Testis (tissue), 3 donors: ENCODE measurements around the gene PRKAB1. TPM values are rescaled to one million over a fixed set of nuclear protein-coding genes. Genes with fewer than 3 reads are reported as not detected.

Experiments used
- DNase-seq: peaks from one replicate; pipeline ENCODE4 v3.0.0-alpha.2; 2019
- H3K27ac ChIP-seq, 2 donors: fragments of 200-600 bp; sonication (generic); one replicate each; pipeline ENCODE4 v1.5.1; 2019
- H3K27me3 ChIP-seq: fragments of 200-600 bp; sonication (generic); one replicate; pipeline ENCODE4 v1.5.1; 2019
- H3K36me3 ChIP-seq: fragments of 200-600 bp; sonication (generic); one replicate; pipeline ENCODE4 v1.5.1; 2017; ENCODE audit warnings: low read depth; ENCODE audit errors: missing control alignments
- H3K4me1 ChIP-seq: fragments of 200-600 bp; sonication (generic); one replicate; pipeline ENCODE4 v1.5.1; 2019
- H3K4me3 ChIP-seq, 2 donors: fragments of 200-600 bp; sonication (generic); one replicate each; pipeline ENCODE4 v1.5.1; 2017 to 2019
- H3K9me3 ChIP-seq: fragments of 200-600 bp; sonication (generic); one replicate; pipeline ENCODE4 v1.5.1; 2017
- CTCF ChIP-seq, 3 experiments: fragments of 450-650 bp in 2 of 3; fragments of 200-600 bp in 1 of 3; sonication (generic) in 1 of 3; IDR thresholded peaks; one replicate each; pipeline ENCODE4 v1.5.1; 2016 to 2019; ENCODE audit warnings: antibody characterized with exemption in 3 of 3, mild to moderate bottlenecking in 2 of 3, moderate library complexity in 1 of 3
- POLR2A ChIP-seq: fragments of 450-650 bp; IDR thresholded peaks from one replicate; pipeline ENCODE4 v1.6.1; 2017; ENCODE audit warnings: antibody characterized with exemption, mild to moderate bottlenecking, moderate library complexity
- WGBS, 2 donors: methylation state at CpG; one replicate each; pipeline ENCODE4 v1.1.5; 2018; 5-methylcytosine and 5-hydroxymethylcytosine counted together
- intact Hi-C: fragments of 100-400 bp; cut with DNase I; formaldehyde crosslinking; loops from one replicate; pipeline ENCODE4 v1.15.1; 2023; ENCODE audit warnings: low total_unique reads
- polyA plus RNA-seq: library from polyadenylated mRNA; stranded (reverse); fragments of 350-450 nt; fragmentation: Illumina TruSeq; extraction: RNeasy Lipid Tissue Mini Kit (QIAGEN cat#74804); gene quantifications from one replicate; pipeline ENCODE4 v1.2.3, GENCODE V29; 2014; ENCODE audit warnings: low read depth, low replicate concordance; ENCODE audit not compliant: insufficient read depth
- total RNA-seq, 2 donors: library from RNA; depleted of rRNA; stranded (reverse); fragments of >200 nt; gene quantifications; one replicate each; pipeline ENCODE4 v1.2.3, GENCODE V29; 2016

PRKAB1 gene
- total and polyA plus RNA-seq, 3 donors from 2014 or later: 42.6 to 72.5 (median 48.5) TPM

- Histone ChIP-seq H3K9me3 (no peaks in the 10 kb centered on the region), H3K4me3 (no peak overlapping the region), H3K36me3 (no peaks in the 10 kb centered on the region), H3K27me3 (no peaks in the 10 kb centered on the region), H3K27ac (no peak overlapping the region), H3K4me1 (peaks cover 19% of the 10 kb centered on the region)
- intact Hi-C loops: no loop called here
- 62 to 78% methylated on average over 4 of the region's 4 CpGs for WGBS, 2 donors
- TF ChIP-seq POLR2A (no peak), CTCF (IDR thresholded peaks at IDR 0.05) (no peak)
- DNase-seq: no peak
Observed at GRCh38 chr12:119661882-119662281, 6.1 kb upstream of the PRKAB1 start.

GRCh38 chr12:119664642-119665041 lies 3.3 kb upstream of the PRKAB1 start:
- Histone ChIP-seq H3K27me3 (no peaks in the 10 kb centered on the region), H3K9me3 (no peaks in the 10 kb centered on the region), H3K4me1 (peaks cover 30% of the 10 kb centered on the region), H3K4me3 (no peak overlapping the region), H3K27ac (no peak overlapping the region), H3K36me3 (no peaks in the 10 kb centered on the region)
- 93 to 95% methylated on average over 1 of the region's 1 CpG for WGBS, 2 donors
- DNase-seq: no peak
- TF ChIP-seq CTCF (IDR thresholded peaks at IDR 0.05): no peak
- no peak for TF ChIP-seq POLR2A
- intact Hi-C loops: no loop called here

- DNase-seq: peak; percentile 38
- Histone ChIP-seq H3K27me3 (no peaks in the 10 kb centered on the region), H3K27ac (peak overlapping the region in 1 of 2 donors; percentile 53), H3K4me3 (no peak overlapping the region), H3K4me1 (peaks cover 37% of the 10 kb centered on the region), H3K36me3 (no peaks in the 10 kb centered on the region), H3K9me3 (no peaks in the 10 kb centered on the region)
- WGBS, 2 donors: 69 to 80% methylated on average over 4 of the region's 4 CpGs
- intact Hi-C loops: no loop called here
- no peak for TF ChIP-seq POLR2A
- no peak for TF ChIP-seq CTCF (IDR thresholded peaks at IDR 0.05)
Observed at GRCh38 chr12:119665164-119665929, 2.6 kb upstream of the PRKAB1 start.

GRCh38 chr12:119666226-119666795 lies 1.6 kb upstream of the PRKAB1 start:
- no peak for TF ChIP-seq POLR2A
- TF ChIP-seq CTCF (IDR thresholded peaks at IDR 0.05): no peak
- Histone ChIP-seq H3K36me3 (no peaks in the 10 kb centered on the region), H3K4me3 (no peak overlapping the region), H3K9me3 (no peaks in the 10 kb centered on the region), H3K4me1 (peaks cover 39% of the 10 kb centered on the region), H3K27me3 (no peaks in the 10 kb centered on the region), H3K27ac (peak overlapping the region in 1 of 2 donors; percentile 53)
- no peak for DNase-seq
- intact Hi-C loops: no loop called here
- WGBS, 2 donors: 35 to 49% methylated on average over 2 of the region's 2 CpGs
